HepG2 (cell line): ENCODE measurements around the gene ABCB6. TPM values are rescaled to one million over a fixed set of nuclear protein-coding genes. Genes with fewer than 3 reads are reported as not detected.

Source experiments
- BCLAF1 ChIP-seq: fragments of 450-650 bp; IDR thresholded peaks from 2 replicates; pipeline ENCODE4 v1.6.1; 2017; ENCODE audit warnings: mild to moderate bottlenecking
- BRCA1 ChIP-seq: sonication (generic); formaldehyde crosslinking; IDR thresholded peaks from 2 replicates; pipeline ENCODE4 v1.4.0; 2020; ENCODE audit warnings: missing genetic modification reagents
- CENPBD1 ChIP-seq: sonication (generic); formaldehyde crosslinking; IDR thresholded peaks from 2 replicates; pipeline ENCODE4 v1.8.0; 2022; ENCODE audit warnings: missing genetic modification reagents, low read depth, mild to moderate bottlenecking, borderline replicate concordance
- DNMT3B ChIP-seq: conservative IDR thresholded peaks from 2 replicates; pipeline ENCODE4 v1.6.1; 2016; ENCODE audit warnings: missing biosample characterization, control low read depth
- GABPB1 ChIP-seq: IDR thresholded peaks from 2 replicates; pipeline ENCODE4 v1.6.1; 2016; ENCODE audit warnings: mild to moderate bottlenecking, missing genetic modification reagents, moderate library complexity, missing compliant biosample characterization
- HHEX ChIP-seq: IDR thresholded peaks from 2 replicates; pipeline ENCODE4 v1.6.1; 2016; ENCODE audit warnings: control low read depth
- LRRFIP1 ChIP-seq: sonication (generic); formaldehyde crosslinking; conservative IDR thresholded peaks from 2 replicates; pipeline ENCODE4 v1.4.0; 2020; ENCODE audit warnings: missing genetic modification reagents
- STAT6 ChIP-seq: sonication (generic); formaldehyde crosslinking; IDR thresholded peaks from 2 replicates; pipeline ENCODE4 v1.4.0; 2020; ENCODE audit warnings: missing genetic modification reagents, mild to moderate bottlenecking, borderline replicate concordance
- TBX2 ChIP-seq: sonication (generic); formaldehyde crosslinking; IDR thresholded peaks from 2 replicates; pipeline ENCODE4 v1.5.0; 2020; ENCODE audit warnings: missing genetic modification reagents, mild to moderate bottlenecking, borderline replicate concordance
- ZNF441 ChIP-seq: sonication (generic); formaldehyde crosslinking; IDR thresholded peaks from 2 replicates; pipeline ENCODE4 v1.7.0; 2021; ENCODE audit warnings: missing genetic modification reagents, borderline replicate concordance
- ZNF607 ChIP-seq: sonication (generic); formaldehyde crosslinking; IDR thresholded peaks from 2 replicates; pipeline ENCODE4 v1.5.1; 2020; ENCODE audit warnings: missing genetic modification reagents, mild to moderate bottlenecking, borderline replicate concordance
- ZNF777 ChIP-seq: sonication (generic); formaldehyde crosslinking; IDR thresholded peaks from 2 replicates; pipeline ENCODE4 v1.4.0; 2020; ENCODE audit warnings: missing genetic modification reagents
- polyA plus RNA-seq, 8 experiments: library from polyadenylated mRNA; depleted of rRNA in 3 of 8; stranded (reverse) in 7 of 8; unstranded in 1 of 8; fragments of >200 nt; fragmentation: Illumina TruSeq in 4 of 8; extraction: Trizol in 4 of 8; gene quantifications; 2 replicates each; pipeline versions ENCODE4 v1.2.1 to v1.2.3, GENCODE V29; 2011 to 2016; ENCODE audit warnings: low read depth in 4 of 8, missing spikeins in 1 of 8, mixed read lengths in 1 of 8; ENCODE audit not compliant: insufficient read depth in 1 of 8
- total RNA-seq, 5 experiments: library from RNA; depleted of rRNA; stranded (reverse); fragments of >200 nt; fragmentation: Illumina TruSeq; extraction: Trizol; gene quantifications; 2 replicates each; pipeline ENCODE4 v1.2.3, GENCODE V29; 2016; ENCODE audit warnings: low read depth in 1 of 5
- TF ChIP-seq, protein P1 (sequence below): sonication (generic); formaldehyde crosslinking; IDR thresholded peaks from 2 replicates; pipeline ENCODE4 v1.8.0; 2022; ENCODE audit warnings: mild to moderate bottlenecking, missing genetic modification reagents; ENCODE audit not compliant: insufficient replicate concordance
- TF ChIP-seq, protein P2 (sequence below): sonication (generic); formaldehyde crosslinking; IDR thresholded peaks from 2 replicates; pipeline ENCODE4 v1.4.0; 2020; ENCODE audit warnings: mild to moderate bottlenecking, missing genetic modification reagents
- TF ChIP-seq, protein P3 (sequence below): sonication (generic); formaldehyde crosslinking; IDR thresholded peaks from 2 replicates; pipeline ENCODE4 v1.8.0; 2022; ENCODE audit warnings: mild to moderate bottlenecking, missing genetic modification reagents

The ABCB6 gene
- total and polyA plus RNA-seq, 2 of the 13 experiments (the other 11 are each of a cell fraction or from before 2014, with no cell fraction given) = 91.1 to 137 TPM

DNA sequence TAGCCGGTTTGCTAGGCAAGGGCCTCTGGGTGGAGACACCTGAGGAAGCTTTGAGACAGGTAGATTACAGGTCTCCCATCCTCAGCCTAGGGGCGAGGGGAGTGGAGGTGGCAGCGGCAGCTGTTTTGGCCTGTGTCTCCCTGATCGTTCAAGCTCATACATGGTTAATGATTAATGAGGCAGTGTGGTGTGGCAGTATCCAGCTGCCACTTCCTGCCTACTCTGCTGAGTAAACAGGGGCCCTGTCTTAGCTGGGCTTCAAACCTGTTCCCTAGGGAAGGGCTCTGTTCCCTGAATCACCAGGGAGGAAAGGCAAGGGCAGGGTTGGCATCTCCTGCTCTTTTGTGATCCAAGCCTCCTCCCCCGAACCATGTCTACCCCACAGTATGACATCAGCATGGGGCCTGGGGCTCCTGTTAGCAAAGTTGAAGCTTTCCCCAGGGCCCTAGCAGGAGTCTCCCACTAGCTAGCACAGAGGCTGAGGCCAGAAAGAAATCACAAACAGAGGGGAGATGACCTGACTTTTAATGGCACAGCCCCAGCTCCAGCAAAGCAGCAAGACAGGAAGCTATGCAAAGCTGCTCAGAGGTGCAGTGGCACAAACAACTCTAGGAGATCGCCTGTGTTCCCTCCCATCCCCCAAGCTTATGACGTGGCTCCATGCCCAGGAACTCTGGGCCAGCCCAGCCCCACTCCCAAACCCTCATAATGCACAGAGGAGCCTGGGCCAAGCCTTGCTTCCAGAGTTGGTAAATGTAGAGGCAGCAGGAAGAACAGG lies 30.6 kb upstream of the ABCB6 start (continued):
- no peak; the same call in 1 of the 2 replicates for TF ChIP-seq ZNF607
- no peak for TF ChIP-seq BCLAF1
- peak; percentile 70 for TF ChIP-seq GABPB1 (CRISPR knock-in tag)
- TF ChIP-seq CENPBD1 = no peak
- TF ChIP-seq HHEX (CRISPR knock-in tag) = no peak
- no peak for TF ChIP-seq BRCA1 (CRISPR knock-in tag)
- TF ChIP-seq, protein P1, sequence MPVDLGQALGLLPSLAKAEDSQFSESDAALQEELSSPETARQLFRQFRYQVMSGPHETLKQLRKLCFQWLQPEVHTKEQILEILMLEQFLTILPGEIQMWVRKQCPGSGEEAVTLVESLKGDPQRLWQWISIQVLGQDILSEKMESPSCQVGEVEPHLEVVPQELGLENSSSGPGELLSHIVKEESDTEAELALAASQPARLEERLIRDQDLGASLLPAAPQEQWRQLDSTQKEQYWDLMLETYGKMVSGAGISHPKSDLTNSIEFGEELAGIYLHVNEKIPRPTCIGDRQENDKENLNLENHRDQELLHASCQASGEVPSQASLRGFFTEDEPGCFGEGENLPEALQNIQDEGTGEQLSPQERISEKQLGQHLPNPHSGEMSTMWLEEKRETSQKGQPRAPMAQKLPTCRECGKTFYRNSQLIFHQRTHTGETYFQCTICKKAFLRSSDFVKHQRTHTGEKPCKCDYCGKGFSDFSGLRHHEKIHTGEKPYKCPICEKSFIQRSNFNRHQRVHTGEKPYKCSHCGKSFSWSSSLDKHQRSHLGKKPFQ (CRISPR knock-in tag) = no peak
- TF ChIP-seq ZNF777 = no peak
- peak; percentile 65; the same call in 1 of the 2 replicates for TF ChIP-seq ZNF441 (CRISPR knock-in tag)
- TF ChIP-seq, protein P2, sequence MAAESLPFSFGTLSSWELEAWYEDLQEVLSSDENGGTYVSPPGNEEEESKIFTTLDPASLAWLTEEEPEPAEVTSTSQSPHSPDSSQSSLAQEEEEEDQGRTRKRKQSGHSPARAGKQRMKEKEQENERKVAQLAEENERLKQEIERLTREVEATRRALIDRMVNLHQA (CRISPR knock-in tag) = no peak
- peak; percentile 37; the same call in 1 of the 2 replicates for TF ChIP-seq STAT6
- no peak for TF ChIP-seq LRRFIP1 (CRISPR knock-in tag)
- peak; percentile 95 for TF ChIP-seq TBX2 (CRISPR knock-in tag)
- no peak for TF ChIP-seq DNMT3B (CRISPR knock-in tag)
- TF ChIP-seq, protein P3, sequence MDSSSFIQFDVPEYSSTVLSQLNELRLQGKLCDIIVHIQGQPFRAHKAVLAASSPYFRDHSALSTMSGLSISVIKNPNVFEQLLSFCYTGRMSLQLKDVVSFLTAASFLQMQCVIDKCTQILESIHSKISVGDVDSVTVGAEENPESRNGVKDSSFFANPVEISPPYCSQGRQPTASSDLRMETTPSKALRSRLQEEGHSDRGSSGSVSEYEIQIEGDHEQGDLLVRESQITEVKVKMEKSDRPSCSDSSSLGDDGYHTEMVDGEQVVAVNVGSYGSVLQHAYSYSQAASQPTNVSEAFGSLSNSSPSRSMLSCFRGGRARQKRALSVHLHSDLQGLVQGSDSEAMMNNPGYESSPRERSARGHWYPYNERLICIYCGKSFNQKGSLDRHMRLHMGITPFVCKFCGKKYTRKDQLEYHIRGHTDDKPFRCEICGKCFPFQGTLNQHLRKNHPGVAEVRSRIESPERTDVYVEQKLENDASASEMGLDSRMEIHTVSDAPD (CRISPR knock-in tag) = peak; percentile 82
